ENCODE data around the gene ABCC2. TPM values are rescaled to one million over a fixed set of nuclear protein-coding genes. Genes with fewer than 3 reads are reported as not detected.

ABCC2 gene
- total and polyA plus RNA-seq, 2 experiments from 2014 or later, result 0.19 to 0.86 TPM

DNA sequence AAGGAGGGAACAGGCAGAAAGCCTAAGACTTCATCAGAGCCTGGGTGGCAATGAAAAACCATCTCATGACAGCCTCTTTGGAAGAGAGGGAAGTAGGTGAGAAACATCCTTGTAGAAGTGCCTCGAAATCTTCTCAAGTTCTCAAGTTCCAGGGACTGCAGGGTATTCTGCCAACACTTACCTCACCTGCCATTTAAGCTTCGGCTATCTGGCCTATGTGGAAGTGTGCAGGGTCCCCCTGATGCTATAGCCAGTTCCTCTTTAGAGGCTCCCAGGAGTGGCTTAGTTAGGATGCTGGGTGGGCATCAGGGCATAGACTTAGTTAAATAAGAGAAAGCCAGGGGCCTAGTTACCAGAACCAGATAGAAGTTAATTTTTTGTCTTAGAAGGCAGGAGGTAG is 27.0 kb downstream of the ABCC2 start:
- Histone ChIP-seq H3K9ac (no peak overlapping the region), H3F3A (ENCODE audit: insufficient read depth) (no peaks in the 10 kb centered on the region), H3K36me3 (ENCODE audit: low read depth) (no peaks in the 10 kb centered on the region), H3K9me2 (ENCODE audit: insufficient read depth) (no peaks in the 10 kb centered on the region), H3K27ac (no peak overlapping the region), H3K4me2 (ENCODE audit: unreplicated experiment) (no peak overlapping the region), H3K79me2 (ENCODE audit: insufficient read depth) (no peaks in the 10 kb centered on the region), H3K4me3 (no peak overlapping the region), H2AFZ (no peak overlapping the region), H3K27me3 (replicated peaks; ENCODE audit: insufficient read depth) (no peaks in the 10 kb centered on the region), H3K9me3 (ENCODE audit: low read depth) (no peaks in the 10 kb centered on the region), H4K20me1 (ENCODE audit: insufficient read depth) (no peaks in the 10 kb centered on the region), H3K4me1 (ENCODE audit: insufficient read depth) (no peaks in the 10 kb centered on the region)
- WGBS, 2 experiments (ENCODE audit: low coverage in 1 of 2, low lambda C conversion rate in 2 of 2, missing lambda C conversion rate in 2 of 2), result 66 to 69% methylated on average over 2 of the region's 2 CpGs
- in situ Hi-C loops (cut with MboI), result no loop called here
- TF ChIP-seq EZH2 (IDR thresholded peaks at IDR 0.05; ENCODE audit: insufficient read depth, poor library complexity, severe bottlenecking) (no peak), EZH2phosphoT487 (IDR thresholded peaks at IDR 0.05; ENCODE audit: insufficient read depth, low read depth) (no peak)
- DNase-seq, result no peak

DNA sequence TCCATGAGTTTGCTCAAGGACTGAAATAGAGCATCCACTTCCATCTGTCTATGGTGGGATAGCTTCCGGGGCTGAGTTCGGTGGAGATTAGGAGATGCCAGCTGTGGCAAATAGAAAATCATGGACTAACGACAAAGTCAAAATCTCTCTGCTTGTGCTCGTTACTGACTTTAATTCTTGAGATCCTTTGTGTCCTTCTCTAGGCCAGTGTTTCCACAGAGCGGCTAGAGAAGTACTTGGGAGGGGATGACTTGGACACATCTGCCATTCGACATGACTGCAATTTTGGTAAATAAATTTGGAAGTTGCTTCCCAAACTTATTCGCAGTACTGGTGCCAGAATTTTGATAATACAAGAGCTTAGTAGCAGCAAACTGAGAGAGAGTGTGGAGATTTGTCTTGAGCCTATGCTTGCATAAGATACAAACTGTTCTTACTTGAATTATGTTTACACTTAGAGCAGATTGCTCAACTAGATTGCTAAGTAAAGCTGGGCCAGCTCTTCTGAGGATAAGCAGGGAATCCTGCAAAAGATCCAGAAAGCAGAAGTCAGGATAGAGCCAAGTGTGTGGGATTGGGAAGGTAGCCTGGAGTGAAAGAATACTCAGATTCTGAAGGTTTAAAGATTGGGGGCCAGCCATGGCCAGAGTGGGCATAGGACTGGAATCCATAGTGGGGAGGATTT is 27.6 kb downstream of the ABCC2 start:
- H3K27ac ChIP-seq, result no peak overlapping the region

DNA sequence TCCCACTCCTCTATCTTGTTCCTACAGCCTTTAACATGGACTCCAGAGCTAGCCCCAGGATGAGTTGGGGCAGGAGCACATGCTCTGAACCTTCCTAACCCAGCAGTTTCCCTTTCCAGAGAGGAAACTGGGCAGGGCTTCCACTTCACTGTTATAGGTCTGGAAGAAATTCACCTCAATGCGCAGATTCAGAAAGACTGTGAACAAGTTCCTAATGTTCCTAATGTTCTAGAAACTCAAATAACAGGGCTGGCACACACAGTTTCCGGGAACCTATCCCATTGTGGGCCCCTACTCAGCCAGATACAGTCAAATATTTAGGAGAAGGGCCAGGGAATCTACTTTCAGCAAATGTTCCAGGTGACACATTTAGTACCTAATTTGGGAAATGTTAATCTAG is 29.7 kb downstream of the ABCC2 start:
- Histone ChIP-seq H3K9me3 (ENCODE audit: low read depth) (no peaks in the 10 kb centered on the region), H4K20me1 (ENCODE audit: insufficient read depth) (no peaks in the 10 kb centered on the region), H3K79me2 (ENCODE audit: insufficient read depth) (no peaks in the 10 kb centered on the region), H3K27me3 (replicated peaks; ENCODE audit: insufficient read depth) (no peaks in the 10 kb centered on the region), H3K4me2 (ENCODE audit: unreplicated experiment) (no peak overlapping the region), H3K4me3 (no peak overlapping the region), H3K27ac (no peak overlapping the region), H3K9me2 (ENCODE audit: insufficient read depth) (no peaks in the 10 kb centered on the region), H3F3A (ENCODE audit: insufficient read depth) (no peaks in the 10 kb centered on the region), H3K9ac (no peak overlapping the region), H3K4me1 (ENCODE audit: insufficient read depth) (no peaks in the 10 kb centered on the region), H3K36me3 (ENCODE audit: low read depth) (no peaks in the 10 kb centered on the region), H2AFZ (no peak overlapping the region)
- in situ Hi-C loops (cut with MboI), result no loop called here
- no peak for DNase-seq
- 67 to 85% methylated on average over 2 of the region's 2 CpGs for WGBS, 2 experiments (ENCODE audit: low coverage in 1 of 2, low lambda C conversion rate in 2 of 2, missing lambda C conversion rate in 2 of 2)
- TF ChIP-seq EZH2phosphoT487 (IDR thresholded peaks at IDR 0.05; ENCODE audit: insufficient read depth, low read depth), result no peak
- no peak for TF ChIP-seq EZH2 (IDR thresholded peaks at IDR 0.05; ENCODE audit: insufficient read depth, poor library complexity, severe bottlenecking)

More for the DNA sequence above, 27.6 kb downstream of the ABCC2 start:
- Histone ChIP-seq H4K20me1 (ENCODE audit: insufficient read depth) (no peaks in the 10 kb centered on the region), H3K4me1 (ENCODE audit: insufficient read depth) (no peaks in the 10 kb centered on the region), H3K4me2 (ENCODE audit: unreplicated experiment) (no peak overlapping the region), H3K79me2 (ENCODE audit: insufficient read depth) (no peaks in the 10 kb centered on the region), H3K36me3 (ENCODE audit: low read depth) (no peaks in the 10 kb centered on the region), H3K9me2 (ENCODE audit: insufficient read depth) (no peaks in the 10 kb centered on the region), H2AFZ (no peak overlapping the region), H3K4me3 (no peak overlapping the region), H3K9ac (no peak overlapping the region), H3F3A (ENCODE audit: insufficient read depth) (no peaks in the 10 kb centered on the region), H3K9me3 (ENCODE audit: low read depth) (no peaks in the 10 kb centered on the region), H3K27me3 (replicated peaks; ENCODE audit: insufficient read depth) (no peaks in the 10 kb centered on the region)
- in situ Hi-C loops (cut with MboI), result no loop called here
- DNase-seq, result peak; percentile 25
- 33% methylated on average over 7 of the region's 7 CpGs for WGBS, 2 experiments (ENCODE audit: low coverage in 1 of 2, low lambda C conversion rate in 2 of 2, missing lambda C conversion rate in 2 of 2)
- no peak for TF ChIP-seq EZH2 (IDR thresholded peaks at IDR 0.05; ENCODE audit: insufficient read depth, poor library complexity, severe bottlenecking)
- TF ChIP-seq EZH2phosphoT487 (IDR thresholded peaks at IDR 0.05; ENCODE audit: insufficient read depth, low read depth), result no peak

DNA sequence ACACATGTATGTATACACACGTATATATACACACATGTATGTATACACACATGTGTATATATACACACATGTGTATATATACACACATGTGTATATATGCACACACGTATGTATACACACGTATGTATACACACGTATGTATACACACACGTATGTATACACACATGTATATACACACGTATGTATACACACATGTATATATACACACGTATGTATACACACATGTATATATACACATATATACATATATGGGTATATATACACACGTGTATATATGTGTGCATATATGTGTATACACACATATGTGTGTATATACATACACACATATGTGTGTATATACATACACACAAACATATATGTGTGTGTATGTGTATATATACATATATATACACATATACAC is 31.7 kb downstream of the ABCC2 start:
- H3K4me1 ChIP-seq (ENCODE audit: insufficient read depth), result no peaks in the 10 kb centered on the region
- no peak overlapping the region for H3K27ac ChIP-seq
- no peaks in the 10 kb centered on the region for H4K20me1 ChIP-seq (ENCODE audit: insufficient read depth)
- H3K4me2 ChIP-seq (ENCODE audit: unreplicated experiment), result no peak overlapping the region
- no peak for DNase-seq
- H3K9me3 ChIP-seq (ENCODE audit: low read depth), result no peaks in the 10 kb centered on the region
- no peaks in the 10 kb centered on the region for H3K9me2 ChIP-seq (ENCODE audit: insufficient read depth)
- TF ChIP-seq EZH2phosphoT487 (IDR thresholded peaks at IDR 0.05; ENCODE audit: insufficient read depth, low read depth), result no peak
- TF ChIP-seq EZH2 (IDR thresholded peaks at IDR 0.05; ENCODE audit: insufficient read depth, poor library complexity, severe bottlenecking), result no peak
- in situ Hi-C loops (cut with MboI), result no loop called here
- no peak overlapping the region for H3K9ac ChIP-seq
- no peak overlapping the region for H2AFZ ChIP-seq
- H3K79me2 ChIP-seq (ENCODE audit: insufficient read depth), result no peaks in the 10 kb centered on the region
- 57 to 88% methylated on average over 1 to 4 of the region's 8 CpGs for WGBS, 2 experiments (ENCODE audit: low coverage in 1 of 2, low lambda C conversion rate in 2 of 2, missing lambda C conversion rate in 2 of 2)
- H3K27me3 ChIP-seq (replicated peaks; ENCODE audit: insufficient read depth), result no peaks in the 10 kb centered on the region
- no peak overlapping the region for H3K4me3 ChIP-seq
- no peaks in the 10 kb centered on the region for H3F3A ChIP-seq (ENCODE audit: insufficient read depth)
- H3K36me3 ChIP-seq (ENCODE audit: low read depth), result no peaks in the 10 kb centered on the region
